ENCODE data around the gene PDE8A.

Gene PDE8A

DNA sequence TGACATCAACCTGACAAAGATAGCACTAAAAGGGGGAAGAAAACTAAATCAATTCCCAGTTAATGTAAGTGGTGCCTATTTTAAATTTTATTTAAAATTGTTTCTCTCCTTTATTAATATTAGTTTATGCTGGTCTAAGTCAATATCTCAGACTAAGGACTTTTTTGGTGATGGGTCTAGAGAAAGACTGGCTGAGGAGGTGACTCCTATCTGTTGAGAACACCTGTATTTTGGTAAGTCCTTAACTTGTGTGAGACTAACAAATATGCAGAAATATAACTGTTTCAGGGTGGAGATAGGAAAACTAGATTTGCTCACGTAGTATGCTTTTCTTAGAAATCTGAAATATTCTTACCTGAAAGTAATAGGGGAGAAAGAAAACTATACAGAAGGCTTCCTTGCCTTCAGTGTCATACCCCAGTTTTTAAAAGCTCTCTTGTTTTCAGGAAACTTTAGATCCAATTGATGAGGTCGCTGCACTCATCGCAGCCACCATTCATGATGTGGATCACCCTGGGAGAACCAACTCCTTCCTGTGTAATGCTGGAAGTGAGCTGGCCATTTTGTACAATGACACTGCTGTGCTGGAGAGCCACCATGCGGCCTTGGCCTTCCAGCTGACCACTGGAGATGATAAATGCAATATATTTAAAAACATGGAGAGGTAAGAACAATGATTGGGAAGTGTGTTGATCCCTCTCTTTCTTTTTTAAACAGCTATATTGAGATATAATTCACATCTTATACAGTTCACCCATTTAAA, 138.9 kb downstream of the PDE8A start:
- Histone ChIP-seq H3K36me3 (replicated peaks; ENCODE audit: insufficient read depth, low read length) (no peaks in the 10 kb centered on the region), H3K9me2 (replicated peaks; ENCODE audit: insufficient read depth, low read length) (no peaks in the 10 kb centered on the region), H3F3A (ENCODE audit: insufficient read depth, low read length) (no peaks in the 10 kb centered on the region), H3K4me2 (ENCODE audit: low read depth, low read length) (no peak overlapping the region), H2AFZ (ENCODE audit: low read length) (no peak overlapping the region), H3K79me2 (ENCODE audit: low read length) (no peaks in the 10 kb centered on the region), H3K27me3 (replicated peaks; ENCODE audit: insufficient read depth, low read length) (no peaks in the 10 kb centered on the region), H3K4me3 (ENCODE audit: low read length) (no peak overlapping the region), H4K20me1 (ENCODE audit: insufficient read depth, low read length) (no peaks in the 10 kb centered on the region), H3K4me1 (ENCODE audit: low read length) (no peaks in the 10 kb centered on the region), H3K27ac (ENCODE audit: low read length) (no peak overlapping the region), H3K9me3 (replicated peaks; ENCODE audit: insufficient read depth, low read length) (no peaks in the 10 kb centered on the region), H3K9ac (ENCODE audit: low read length) (no peak overlapping the region)
- no peak for DNase-seq
- no peak for TF ChIP-seq EZH2 (optimal IDR thresholded peaks at IDR 0.05; ENCODE audit: low read depth, low read length)
- no peak for TF ChIP-seq CTCF (IDR thresholded peaks at IDR 0.05; ENCODE audit: low read length)
- TF ChIP-seq EZH2phosphoT487 (IDR thresholded peaks at IDR 0.05; ENCODE audit: low read length) = no peak

DNA sequence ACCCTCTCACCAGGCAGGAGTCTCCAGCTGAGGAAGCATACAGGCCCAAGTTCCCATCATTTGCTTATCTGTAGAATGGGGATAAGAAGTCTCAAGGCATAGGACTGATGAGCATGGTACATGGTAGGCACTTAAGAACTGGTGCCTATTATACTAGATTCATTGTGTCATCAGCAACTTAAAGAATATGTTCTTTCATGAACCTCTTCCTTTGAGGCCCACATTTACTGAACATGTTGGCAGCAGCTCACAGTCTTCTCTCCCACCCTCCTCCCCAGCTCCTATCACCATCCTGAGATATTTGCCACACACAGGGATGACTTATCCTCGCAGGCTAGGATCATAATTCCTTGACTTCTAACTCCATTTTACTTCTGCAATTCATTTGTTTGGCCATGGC, 142.5 kb downstream of the PDE8A start:
- H3K27me3 ChIP-seq (replicated peaks; ENCODE audit: insufficient read depth, low read length) = no peaks in the 10 kb centered on the region
- H3K4me2 ChIP-seq (ENCODE audit: low read depth, low read length) = no peak overlapping the region
- no peaks in the 10 kb centered on the region for H3K79me2 ChIP-seq (ENCODE audit: low read length)
- no peak overlapping the region for H2AFZ ChIP-seq (ENCODE audit: low read length)
- H3K36me3 ChIP-seq (replicated peaks; ENCODE audit: insufficient read depth, low read length) = no peaks in the 10 kb centered on the region
- H3F3A ChIP-seq (ENCODE audit: insufficient read depth, low read length) = no peaks in the 10 kb centered on the region
- no peak overlapping the region for H3K4me3 ChIP-seq (ENCODE audit: low read length)
- no peaks in the 10 kb centered on the region for H4K20me1 ChIP-seq (ENCODE audit: insufficient read depth, low read length)
- H3K27ac ChIP-seq (ENCODE audit: low read length) = no peak overlapping the region
- H3K9me3 ChIP-seq (replicated peaks; ENCODE audit: insufficient read depth, low read length) = no peaks in the 10 kb centered on the region
- H3K9me2 ChIP-seq (replicated peaks; ENCODE audit: insufficient read depth, low read length) = no peaks in the 10 kb centered on the region
- H3K9ac ChIP-seq (ENCODE audit: low read length) = no peak overlapping the region
- H3K4me1 ChIP-seq (ENCODE audit: low read length) = no peaks in the 10 kb centered on the region
- DNase-seq = no peak
- no peak for TF ChIP-seq EZH2 (optimal IDR thresholded peaks at IDR 0.05; ENCODE audit: low read depth, low read length)
- TF ChIP-seq CTCF (IDR thresholded peaks at IDR 0.05; ENCODE audit: low read length) = no peak

GRCh38 chr15:85125056-85125661, 143.5 kb downstream of the PDE8A start:
- Histone ChIP-seq H3K36me3 (replicated peaks; ENCODE audit: insufficient read depth, low read length) (no peaks in the 10 kb centered on the region), H3K79me2 (ENCODE audit: low read length) (no peaks in the 10 kb centered on the region), H3F3A (ENCODE audit: insufficient read depth, low read length) (no peaks in the 10 kb centered on the region), H4K20me1 (ENCODE audit: insufficient read depth, low read length) (no peaks in the 10 kb centered on the region), H3K4me1 (ENCODE audit: low read length) (no peaks in the 10 kb centered on the region), H3K4me3 (ENCODE audit: low read length) (no peak overlapping the region), H2AFZ (ENCODE audit: low read length) (no peak overlapping the region), H3K4me2 (ENCODE audit: low read depth, low read length) (no peak overlapping the region), H3K27ac (ENCODE audit: low read length) (no peak overlapping the region), H3K9ac (ENCODE audit: low read length) (no peak overlapping the region), H3K9me3 (replicated peaks; ENCODE audit: insufficient read depth, low read length) (no peaks in the 10 kb centered on the region), H3K9me2 (replicated peaks; ENCODE audit: insufficient read depth, low read length) (no peaks in the 10 kb centered on the region), H3K27me3 (replicated peaks; ENCODE audit: insufficient read depth, low read length) (no peaks in the 10 kb centered on the region)
- TF ChIP-seq CTCF (IDR thresholded peaks at IDR 0.05; ENCODE audit: low read length) = no peak
- TF ChIP-seq EZH2phosphoT487 (IDR thresholded peaks at IDR 0.05; ENCODE audit: low read length) = no peak
- no peak for TF ChIP-seq EZH2 (optimal IDR thresholded peaks at IDR 0.05; ENCODE audit: low read depth, low read length)
- no peak for DNase-seq
